MG63 (cell line): Measurements from ENCODE around the gene CCDC201. TPM values are rescaled to one million over a fixed set of nuclear protein-coding genes. Genes with fewer than 3 reads are reported as not detected.

ENCODE experiments used
- DNase-seq: peaks from one replicate; pipeline ENCODE4 v3.0.0-alpha.2; 2020
- H3K27me3 ChIP-seq: fragments of 250-450 bp; sonication (Bioruptor Pico); 2 replicates; pipeline ENCODE4 v1.5.1; 2020; ENCODE audit warnings: mild to moderate bottlenecking, moderate library complexity
- H3K36me3 ChIP-seq: fragments of 250-450 bp; sonication (Bioruptor Pico); 2 replicates; pipeline ENCODE4 v1.5.1; 2020; ENCODE audit warnings: mild to moderate bottlenecking, moderate library complexity
- H3K4me3 ChIP-seq: fragments of 250-450 bp; sonication (Bioruptor Pico); 2 replicates; pipeline ENCODE4 v1.5.1; 2020; ENCODE audit warnings: mild to moderate bottlenecking, moderate library complexity
- H3K9me3 ChIP-seq: fragments of 250-450 bp; sonication (Bioruptor Pico); 2 replicates; pipeline ENCODE4 v1.5.1; 2020; ENCODE audit warnings: mild to moderate bottlenecking, moderate library complexity
- total RNA-seq: library from RNA; depleted of rRNA; stranded (reverse); fragments of >200 nt; shearing (Covaris generic); gene quantifications from 2 replicates; pipeline ENCODE4 v1.2.3, GENCODE V29; 2014; ENCODE audit warnings: low replicate concordance

The CCDC201 gene
- total RNA-seq, 1 experiment from 2014 or later: not detected

GRCh38 chr7:45885264-45885882, 12.5 kb upstream of the CCDC201 start:
- H3K36me3 ChIP-seq: no peaks in the 10 kb centered on the region
- H3K27me3 ChIP-seq: no peaks in the 10 kb centered on the region
- H3K4me3 ChIP-seq: no peak overlapping the region
- DNase-seq: peak; percentile 89
- no peaks in the 10 kb centered on the region for H3K9me3 ChIP-seq

GRCh38 chr7:45884136-45884535, 11.3 kb upstream of the CCDC201 start:
- Histone ChIP-seq H3K36me3 (no peaks in the 10 kb centered on the region), H3K27me3 (no peaks in the 10 kb centered on the region), H3K4me3 (no peak overlapping the region), H3K9me3 (no peaks in the 10 kb centered on the region)
- DNase-seq: no peak

- Histone ChIP-seq H3K27me3 (no peaks in the 10 kb centered on the region), H3K4me3 (no peak overlapping the region), H3K36me3 (no peaks in the 10 kb centered on the region), H3K9me3 (peaks cover 6% of the 10 kb centered on the region; the same call in 1 of the 2 replicates)
- DNase-seq: no peak
Measured at GRCh38 chr7:45882465-45882810, 9.6 kb upstream of the CCDC201 start.

GRCh38 chr7:45881759-45882464, 9.0 kb upstream of the CCDC201 start:
- no peaks in the 10 kb centered on the region for H3K27me3 ChIP-seq
- peak; percentile 48 for DNase-seq

GRCh38 chr7:45881280-45881758, 8.4 kb upstream of the CCDC201 start:
- H3K27me3 ChIP-seq: no peaks in the 10 kb centered on the region
- no peaks in the 10 kb centered on the region for H3K36me3 ChIP-seq
- H3K9me3 ChIP-seq: peaks cover 6% of the 10 kb centered on the region; the same call in 1 of the 2 replicates
- no peak for DNase-seq
- no peak overlapping the region for H3K4me3 ChIP-seq

More at GRCh38 chr7:45881759-45882464, 9.0 kb upstream of the CCDC201 start:
- Histone ChIP-seq H3K9me3 (peaks cover 6% of the 10 kb centered on the region; the same call in 1 of the 2 replicates), H3K36me3 (no peaks in the 10 kb centered on the region), H3K4me3 (no peak overlapping the region)

- H3K27me3 ChIP-seq: no peaks in the 10 kb centered on the region
- H3K36me3 ChIP-seq: no peaks in the 10 kb centered on the region
- H3K9me3 ChIP-seq: peaks cover 6% of the 10 kb centered on the region; the same call in 1 of the 2 replicates
- DNase-seq: no peak
- H3K4me3 ChIP-seq: no peak overlapping the region
Measured at GRCh38 chr7:45880433-45880860, 7.6 kb upstream of the CCDC201 start.

- Histone ChIP-seq H3K4me3 (no peak overlapping the region), H3K9me3 (peaks cover 6% of the 10 kb centered on the region; the same call in 1 of the 2 replicates), H3K27me3 (no peaks in the 10 kb centered on the region), H3K36me3 (no peaks in the 10 kb centered on the region)
- DNase-seq: no peak
Measured at GRCh38 chr7:45878457-45879144, 5.7 kb upstream of the CCDC201 start.

- Histone ChIP-seq H3K4me3 (no peak overlapping the region), H3K27me3 (no peaks in the 10 kb centered on the region), H3K36me3 (no peaks in the 10 kb centered on the region), H3K9me3 (peaks cover 6% of the 10 kb centered on the region; the same call in 1 of the 2 replicates)
- DNase-seq: no peak
Measured at GRCh38 chr7:45876519-45876918, 3.6 kb upstream of the CCDC201 start.

- no peaks in the 10 kb centered on the region for H3K27me3 ChIP-seq
- H3K36me3 ChIP-seq: no peaks in the 10 kb centered on the region
- H3K4me3 ChIP-seq: no peak overlapping the region
- DNase-seq: peak; percentile 71
- H3K9me3 ChIP-seq: peaks cover 6% of the 10 kb centered on the region; the same call in 1 of the 2 replicates
Measured at GRCh38 chr7:45874408-45875131, 1.7 kb upstream of the CCDC201 start.

- Histone ChIP-seq H3K4me3 (no peak overlapping the region), H3K36me3 (no peaks in the 10 kb centered on the region), H3K9me3 (peaks cover 3% of the 10 kb centered on the region; the same call in 1 of the 2 replicates), H3K27me3 (no peaks in the 10 kb centered on the region)
- DNase-seq: no peak
Measured at GRCh38 chr7:45873355-45873754, 473 bp upstream of the CCDC201 start.

GRCh38 chr7:45872116-45873034, 507 bp downstream of the CCDC201 start:
- Histone ChIP-seq H3K36me3 (no peaks in the 10 kb centered on the region), H3K27me3 (no peaks in the 10 kb centered on the region), H3K9me3 (no peaks in the 10 kb centered on the region), H3K4me3 (no peak overlapping the region)
- DNase-seq: no peak

- H3K4me3 ChIP-seq: no peak overlapping the region
- H3K27me3 ChIP-seq: no peaks in the 10 kb centered on the region
- no peaks in the 10 kb centered on the region for H3K36me3 ChIP-seq
- DNase-seq: peak; percentile 64
- H3K9me3 ChIP-seq: no peaks in the 10 kb centered on the region
Measured at GRCh38 chr7:45869426-45869825, 3.5 kb downstream of the CCDC201 start.

GRCh38 chr7:45867471-45867870, 5.4 kb downstream of the CCDC201 start:
- H3K4me3 ChIP-seq: no peak overlapping the region
- H3K36me3 ChIP-seq: no peaks in the 10 kb centered on the region
- DNase-seq: no peak
- H3K9me3 ChIP-seq: no peaks in the 10 kb centered on the region
- no peaks in the 10 kb centered on the region for H3K27me3 ChIP-seq

GRCh38 chr7:45865594-45866410, 7.1 kb downstream of the CCDC201 start:
- Histone ChIP-seq H3K4me3 (no peak overlapping the region), H3K36me3 (no peaks in the 10 kb centered on the region), H3K9me3 (no peaks in the 10 kb centered on the region), H3K27me3 (no peaks in the 10 kb centered on the region)
- no peak for DNase-seq

- Histone ChIP-seq H3K27me3 (no peaks in the 10 kb centered on the region), H3K4me3 (no peak overlapping the region), H3K9me3 (no peaks in the 10 kb centered on the region), H3K36me3 (no peaks in the 10 kb centered on the region)
- DNase-seq: no peak
Measured at GRCh38 chr7:45863715-45864114, 9.2 kb downstream of the CCDC201 start.
